A673 (cell line): ENCODE measurements around the gene LHFPL6.

Source experiments
- CTCF ChIP-seq: fragments of 300-800, 200-600 bp; sonication (generic); conservative IDR thresholded peaks from 2 replicates; pipeline ENCODE4 v1.5.1; 2017; ENCODE audit warnings: low read depth, mild to moderate bottlenecking, antibody characterized with exemption, low read length, moderate library complexity, mixed read lengths
- EZH2 ChIP-seq: fragments of 200-600 bp; sonication (generic); IDR thresholded peaks from 2 replicates; pipeline ENCODE4 v1.6.1; 2017; ENCODE audit warnings: borderline replicate concordance, low read depth, mild to moderate bottlenecking, mixed read lengths, antibody characterized with exemption, low read length; ENCODE audit not compliant: poor library complexity, severe bottlenecking

- TF ChIP-seq CTCF (no peak), EZH2 (no peak)
Observed at GRCh38 chr13:39326469-39327171, 276.4 kb downstream of the LHFPL6 start.
